Stimulated activated CD4-positive, alpha-beta T cell treated with anti-CD3 and anti-CD28 coated beads, Interleukin-4, amount 100 ng/mL, for 48 hours (primary cell): ENCODE measurements around the gene ZC3H13.
A peak's percentile ranks its signal among the peaks of the same experiment; 100 is the strongest.

Source experiments
- DNase-seq, 2 donors: peaks; one replicate each; pipeline ENCODE4 v3.0.0-alpha.2; 2020; ENCODE audit warnings: low read depth in 2 of 2

The ZC3H13 gene

DNA sequence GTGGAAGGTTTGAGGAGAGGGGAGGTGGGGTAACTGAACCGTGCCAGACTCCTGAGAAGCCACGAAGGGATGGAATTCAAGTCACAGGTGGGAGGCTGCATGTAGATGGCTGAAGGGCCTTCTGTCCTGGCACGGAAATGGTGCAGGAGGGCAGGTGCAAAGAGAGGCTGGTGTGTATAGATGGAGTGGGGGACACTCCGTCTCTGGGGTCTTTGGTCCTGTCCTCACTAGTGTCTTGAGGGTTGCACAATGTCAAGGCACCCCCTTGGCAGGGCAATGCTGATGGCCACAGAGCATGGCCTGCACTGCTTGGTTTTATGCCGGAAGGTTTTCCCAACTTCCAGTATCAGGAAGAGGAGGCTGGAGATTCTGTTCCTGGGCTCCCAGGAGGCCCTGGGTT is 118.3 kb downstream of the ZC3H13 start:
- DNase-seq: no peak

DNA sequence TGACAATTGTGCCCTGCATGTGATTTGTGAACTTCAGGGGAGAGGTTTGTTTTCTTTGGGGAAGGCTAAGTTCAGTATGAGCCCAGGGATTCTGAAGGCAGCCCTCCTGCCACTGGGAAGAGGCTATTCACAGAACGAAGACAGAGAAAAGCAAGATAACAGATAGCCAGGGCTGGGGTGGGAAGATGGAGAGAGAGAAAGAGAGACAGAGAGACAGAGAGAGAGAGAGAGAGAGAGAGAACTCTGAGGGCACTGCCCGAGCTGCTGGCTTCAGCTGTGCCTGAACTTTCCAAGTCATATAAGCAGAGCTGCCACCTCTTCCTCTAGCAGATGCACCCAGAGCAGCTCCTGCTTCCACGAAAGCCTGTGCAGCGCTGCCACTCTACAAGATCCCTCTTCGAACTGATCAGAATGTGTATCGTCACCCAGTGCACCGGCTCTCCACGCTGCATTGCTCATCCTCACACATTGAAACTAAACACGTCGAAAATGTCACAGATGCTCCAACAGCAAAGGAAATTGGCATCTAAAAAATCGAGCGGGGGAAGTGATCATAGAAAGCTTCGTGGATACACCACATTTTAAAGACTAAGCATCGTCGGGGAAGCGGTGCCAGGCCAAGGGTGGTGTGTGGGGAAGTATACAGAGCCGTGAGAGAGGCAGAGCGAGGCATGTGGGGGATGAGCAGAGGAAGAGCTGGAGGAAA is 119.2 kb downstream of the ZC3H13 start:
- DNase-seq: no peak

DNA sequence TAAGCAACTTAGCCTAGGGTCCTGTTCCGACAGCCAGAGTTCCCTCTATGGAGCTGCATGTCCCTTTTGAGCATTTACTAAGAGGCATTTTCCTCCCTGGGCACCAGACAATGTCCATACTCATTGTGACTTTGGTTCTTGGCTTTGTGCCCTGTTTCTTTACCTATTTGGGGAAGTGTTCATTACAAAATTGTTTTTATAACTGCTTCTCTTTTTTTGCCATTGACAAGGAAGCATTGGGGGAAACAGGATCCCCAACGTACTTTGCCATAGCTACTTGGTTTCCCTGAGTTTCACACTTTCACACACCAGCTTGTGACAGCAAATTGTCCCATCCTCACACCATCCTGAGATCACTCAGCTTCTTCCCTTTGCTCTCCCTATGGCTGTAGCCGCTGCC is 119.9 kb downstream of the ZC3H13 start:
- no peak for DNase-seq

DNA sequence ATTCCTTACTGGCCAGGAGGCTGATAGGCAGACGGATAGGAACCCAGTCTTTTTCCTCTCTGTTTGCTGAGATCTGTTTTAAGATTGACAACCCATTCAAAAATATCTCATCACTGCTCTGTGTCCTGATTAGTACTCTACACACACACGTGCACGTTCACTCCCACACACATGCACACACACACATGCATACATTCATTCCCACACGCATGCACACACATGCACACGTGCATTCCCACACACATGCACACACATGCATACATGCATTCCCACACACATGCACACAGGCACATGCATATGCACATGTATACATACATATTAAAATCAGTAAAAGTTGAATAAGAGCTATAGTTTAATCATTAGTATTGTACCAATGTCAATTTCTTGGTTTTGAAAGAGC is 120.4 kb downstream of the ZC3H13 start:
- no peak for DNase-seq

DNA sequence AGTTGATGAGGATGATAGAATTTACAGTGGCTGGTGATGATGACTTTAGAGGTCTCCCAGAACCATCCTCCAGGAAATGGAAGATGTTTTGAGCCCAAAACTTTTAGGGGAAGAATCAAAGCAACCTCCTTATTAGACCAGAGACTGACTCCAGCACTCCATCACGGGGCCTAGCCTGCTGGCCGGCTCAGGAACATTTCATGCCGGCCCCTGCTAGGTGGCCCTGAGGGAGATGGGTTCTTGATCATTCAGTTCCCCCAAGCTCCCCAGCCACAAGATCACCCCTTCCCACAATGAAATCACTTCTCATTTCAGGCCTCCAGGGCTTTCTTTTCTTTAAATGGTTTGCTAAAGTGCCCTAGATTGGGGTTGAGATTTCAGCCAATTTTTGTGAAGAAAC is 121.3 kb downstream of the ZC3H13 start:
- no peak for DNase-seq

DNA sequence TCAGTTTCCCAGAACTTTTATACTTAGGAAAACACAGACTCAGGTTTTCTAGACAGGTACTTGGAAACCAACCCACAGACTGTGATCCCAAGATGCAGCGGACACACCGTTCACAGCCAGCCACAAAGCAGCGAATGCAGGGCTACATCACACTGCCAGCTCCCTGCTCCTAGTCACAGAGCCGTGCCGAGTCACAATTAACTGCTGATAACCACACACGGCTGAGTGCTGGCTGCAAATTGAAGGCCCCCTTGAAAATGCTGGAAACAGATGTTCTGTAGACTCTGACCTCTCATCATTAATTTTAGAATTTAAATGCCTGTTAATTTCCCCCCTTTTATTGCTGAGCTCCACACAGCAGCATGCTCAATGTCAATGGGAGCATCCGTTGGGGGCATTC is 122.4 kb downstream of the ZC3H13 start:
- no peak for DNase-seq

DNA sequence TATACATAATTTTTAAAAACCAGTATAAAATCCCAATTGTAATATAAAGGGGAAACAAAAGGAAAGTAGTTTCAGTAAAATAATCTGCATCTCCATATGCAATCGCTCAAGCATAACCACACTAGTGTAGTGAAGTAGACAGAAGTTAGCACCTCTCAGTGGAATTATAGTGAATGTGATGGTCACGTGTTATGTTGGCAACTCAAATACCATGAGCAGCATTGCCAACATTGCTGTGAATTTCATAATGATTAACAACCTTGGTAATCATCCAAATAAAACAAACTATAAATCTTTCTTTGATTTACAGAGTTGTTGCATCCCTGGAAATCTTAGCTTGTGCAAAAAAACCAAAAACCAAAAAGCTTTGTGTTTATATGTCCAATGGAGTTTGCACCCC is 123.7 kb downstream of the ZC3H13 start:
- DNase-seq: no peak

DNA sequence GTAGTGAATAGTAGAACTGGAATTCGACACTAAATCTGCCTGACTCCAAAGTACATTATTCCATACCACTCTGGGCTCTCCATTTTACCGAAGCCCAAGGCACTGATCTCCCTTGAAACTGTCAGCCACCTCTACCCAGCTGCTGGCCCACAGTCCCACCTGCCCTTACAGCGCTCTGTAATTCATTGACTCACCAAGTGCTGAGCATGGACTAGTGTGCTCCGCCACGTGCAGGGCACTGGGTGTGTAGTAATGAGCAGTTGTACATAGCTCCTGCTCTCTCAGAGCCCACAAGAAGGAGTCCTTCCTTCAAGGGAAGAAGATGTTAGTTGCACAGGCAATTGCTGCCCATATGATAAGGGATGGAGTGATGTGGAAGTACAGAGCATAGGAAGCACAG is 124.4 kb downstream of the ZC3H13 start:
- DNase-seq: no peak

DNA sequence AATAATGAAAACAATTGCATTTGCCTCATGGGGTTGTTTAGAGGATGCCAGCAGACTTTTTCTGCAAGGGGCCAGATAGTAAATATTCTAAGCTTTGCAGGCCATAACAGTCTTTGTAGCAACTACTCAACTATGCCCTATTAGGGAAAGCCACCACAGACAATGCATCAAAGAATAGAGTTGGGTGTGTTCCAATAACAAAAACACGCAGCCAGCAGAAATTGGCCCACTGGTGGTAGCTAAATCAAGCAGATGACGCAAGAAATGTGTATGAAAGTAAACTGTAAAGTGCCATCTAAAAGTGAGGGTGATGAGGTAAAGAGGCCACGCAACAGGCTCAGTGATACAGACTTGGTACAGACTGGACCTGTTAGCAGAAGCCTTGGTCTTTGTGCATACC is 125.8 kb downstream of the ZC3H13 start:
- no peak for DNase-seq

DNA sequence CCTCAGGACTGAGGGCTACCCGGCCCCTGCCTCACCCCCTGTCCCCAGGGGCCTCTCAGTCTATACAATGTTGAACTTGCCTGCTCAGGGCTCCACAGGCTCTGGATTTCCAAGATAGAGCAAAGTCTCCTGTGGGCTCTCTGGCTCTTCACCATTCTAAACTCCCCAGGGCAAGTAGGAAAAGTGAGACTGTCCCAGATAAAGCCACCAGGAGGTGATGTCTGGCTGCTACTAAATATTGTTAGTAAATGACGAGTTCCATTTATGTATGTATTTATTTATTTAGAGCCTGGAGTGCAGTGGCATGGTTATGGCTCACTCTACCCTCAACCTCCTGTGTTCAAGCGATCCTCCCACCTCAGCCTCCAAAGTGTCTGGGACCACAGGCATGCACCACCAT is 127.4 kb downstream of the ZC3H13 start:
- DNase-seq: no peak

DNA sequence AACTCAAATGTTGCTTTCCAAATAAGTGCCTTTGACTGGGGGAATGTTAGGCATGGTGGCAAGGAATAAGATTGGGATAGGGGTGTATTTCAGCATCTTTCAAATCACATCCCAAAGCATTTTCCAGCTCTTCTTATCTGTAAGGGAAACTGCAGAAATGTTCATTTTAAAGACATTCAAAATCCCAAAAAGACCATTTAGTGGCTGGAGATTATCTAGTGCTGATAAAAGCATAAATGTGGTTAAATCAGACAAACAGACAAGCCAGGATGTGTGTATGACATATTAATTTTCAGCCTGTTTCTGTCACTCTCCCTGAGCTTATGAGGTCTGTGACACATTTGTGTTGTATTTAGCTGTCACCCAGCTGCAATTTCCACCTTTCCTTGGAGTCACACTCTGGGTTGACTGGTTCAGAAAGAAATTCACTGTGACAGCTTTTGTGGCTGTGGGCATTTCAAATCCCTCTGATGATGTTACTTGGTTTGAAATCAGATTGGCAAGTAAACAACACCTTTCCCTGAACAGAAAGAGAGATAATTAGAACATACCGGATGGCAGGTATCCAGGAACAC is 131.3 kb downstream of the ZC3H13 start:
- no peak for DNase-seq

DNA sequence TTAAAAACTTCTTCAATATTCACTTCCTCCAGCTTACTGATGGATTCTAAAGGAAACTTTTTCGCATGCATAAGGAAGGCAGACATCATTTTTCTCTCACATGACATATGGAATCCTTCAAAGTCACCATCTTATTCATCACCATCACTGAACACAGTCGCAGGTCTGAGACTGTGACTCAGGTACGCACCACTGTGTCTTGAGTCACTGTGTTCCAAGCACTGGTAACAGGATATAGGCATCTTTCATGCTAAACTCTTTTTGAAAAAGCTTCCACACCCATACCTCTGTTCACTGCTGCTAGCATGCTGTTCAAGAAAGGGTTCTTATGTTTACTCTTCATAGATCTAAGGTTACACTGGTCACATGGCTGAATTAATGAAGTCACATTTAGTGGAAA is 133.9 kb downstream of the ZC3H13 start:
- peak in 1 of 2 donors; percentile 6 for DNase-seq

DNA sequence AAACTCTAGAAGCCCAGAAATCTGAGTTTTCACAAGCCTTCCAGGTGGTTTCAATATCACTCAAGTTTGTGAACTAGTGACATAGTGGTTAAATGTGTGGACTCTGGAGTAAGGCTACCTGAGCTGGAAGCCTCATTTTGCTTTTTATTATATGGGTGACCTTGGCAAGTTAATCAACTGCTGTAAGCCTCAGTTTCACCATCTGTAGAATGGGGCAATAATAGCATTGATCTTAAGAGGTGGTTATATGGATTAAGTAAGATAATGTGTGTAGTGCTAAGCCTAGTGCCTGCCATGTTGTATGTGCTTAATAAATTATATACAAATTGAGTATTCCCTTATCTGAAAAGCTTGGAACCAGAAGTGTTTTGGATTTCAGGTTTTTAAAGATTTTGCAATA is 135.5 kb downstream of the ZC3H13 start:
- no peak for DNase-seq

DNA sequence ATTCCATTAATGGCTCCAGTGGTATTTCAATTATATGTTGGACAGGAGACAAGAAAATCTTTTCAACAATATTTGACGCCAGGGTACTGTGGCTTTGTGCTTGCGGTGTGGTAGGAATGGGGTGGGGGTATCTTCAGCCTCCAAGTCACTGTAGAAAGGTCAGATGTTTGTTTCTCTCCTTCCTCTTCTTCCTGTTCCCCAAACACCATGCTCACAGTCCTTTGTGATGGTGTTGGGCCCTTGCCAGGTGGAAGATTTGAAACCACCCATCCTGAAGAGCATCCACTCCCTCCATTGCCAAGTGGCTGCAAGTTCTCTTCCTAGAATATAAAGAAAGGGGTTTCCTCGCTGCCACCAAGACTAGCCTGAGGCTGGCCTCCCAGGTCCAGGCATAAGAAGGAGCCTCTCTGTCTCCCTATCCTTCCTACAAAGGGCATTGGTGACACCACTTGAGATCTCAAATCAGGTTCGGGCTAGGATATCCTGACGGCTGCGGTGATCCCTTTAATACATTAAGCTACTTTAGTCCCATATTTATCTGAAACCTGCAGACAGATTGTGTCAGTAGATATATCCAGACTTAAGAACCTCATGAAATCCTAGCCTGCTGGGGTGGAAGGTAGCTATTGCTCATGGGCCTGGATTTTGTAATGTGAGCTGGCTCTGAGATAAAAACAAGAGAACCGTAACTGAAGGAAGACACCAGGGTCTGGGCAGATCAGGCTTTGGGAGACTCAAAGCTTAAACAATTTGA is 136.7 kb downstream of the ZC3H13 start:
- no peak for DNase-seq

DNA sequence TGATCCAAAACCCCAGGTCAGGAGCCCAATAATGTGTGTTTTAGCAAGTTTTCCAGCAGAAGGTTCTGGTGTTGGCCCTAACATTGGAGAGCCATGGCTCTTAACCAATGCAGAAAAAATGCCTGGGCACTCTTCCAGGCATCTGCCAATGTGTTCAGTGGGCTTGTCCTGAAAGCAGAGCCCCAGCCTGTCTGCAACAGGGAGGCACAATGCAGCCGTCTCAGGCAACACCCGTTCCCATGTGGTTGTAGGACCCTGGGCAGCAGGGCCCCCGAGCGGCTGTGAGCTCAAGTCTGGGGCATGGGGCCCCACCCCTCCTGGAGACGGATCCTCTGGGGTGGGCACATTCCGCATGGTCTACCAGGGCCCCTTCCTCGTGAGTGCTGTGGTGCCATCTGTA is 142.9 kb downstream of the ZC3H13 start:
- no peak for DNase-seq

DNA sequence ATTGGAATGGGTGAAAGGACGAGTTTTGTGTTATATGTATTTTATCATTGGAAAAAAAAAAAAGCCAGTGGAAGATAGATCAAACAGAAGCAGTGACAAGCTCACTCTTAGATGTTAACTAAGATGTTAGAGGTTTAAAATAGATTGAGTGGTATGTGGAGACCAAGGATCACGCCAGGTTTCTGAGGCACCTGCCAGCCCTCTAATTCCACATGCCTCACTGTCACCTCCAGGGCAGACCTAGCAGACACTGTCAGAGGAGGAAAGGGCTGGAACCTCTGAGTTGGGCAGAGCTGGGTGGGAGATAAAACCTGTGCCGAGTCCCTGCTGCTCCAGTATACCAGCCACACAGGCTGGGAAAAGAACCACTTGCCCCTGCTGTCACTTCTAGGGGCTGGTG is 143.5 kb downstream of the ZC3H13 start:
- DNase-seq: no peak

DNA sequence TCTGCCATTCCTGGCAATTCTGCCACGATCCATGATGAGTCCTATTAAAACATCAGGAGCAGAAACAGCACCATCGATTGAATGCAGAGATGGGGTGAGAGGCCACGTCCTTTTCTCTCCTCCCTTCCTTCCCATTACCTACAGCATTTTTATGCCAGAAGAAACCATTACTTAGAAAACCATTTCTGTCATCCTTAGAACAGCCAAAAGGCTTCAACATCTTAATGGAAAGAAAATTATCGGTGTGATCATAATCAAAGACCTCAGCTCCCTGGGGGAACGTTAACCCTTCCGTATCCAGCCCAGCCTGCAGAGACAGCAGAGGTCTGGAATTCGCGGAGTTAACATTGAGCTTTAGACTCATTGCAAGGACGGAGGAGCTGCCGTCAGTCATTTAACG is 145.0 kb downstream of the ZC3H13 start:
- no peak for DNase-seq
